Brain microvascular endothelial cell (primary cell): ENCODE measurements around the gene TMEM150B.
A peak's percentile ranks its signal among the peaks of the same experiment; 100 is the strongest.

Experiments
- DNase-seq: peaks from one replicate; pipeline ENCODE4 v3.0.0-alpha.2; 2020
- H3K27ac ChIP-seq: fragments of 250-450 bp; sonication (Bioruptor Pico); 2 replicates; pipeline ENCODE4 v1.5.1; 2020; ENCODE audit warnings: mild to moderate bottlenecking, moderate library complexity
- H3K27me3 ChIP-seq: fragments of 250-450 bp; sonication (Bioruptor Pico); replicated peaks from 2 replicates; pipeline ENCODE4 v1.5.1; 2020; ENCODE audit warnings: mild to moderate bottlenecking
- H3K36me3 ChIP-seq: fragments of 250-450 bp; sonication (Bioruptor Pico); replicated peaks from 2 replicates; pipeline ENCODE4 v1.5.1; 2020; ENCODE audit warnings: mild to moderate bottlenecking
- H3K4me3 ChIP-seq: 2 replicates; pipeline ENCODE4 v1.5.1; 2011; ENCODE audit warnings: low read depth, mild to moderate bottlenecking, control low read depth, low read length, moderate library complexity
- CTCF ChIP-seq: IDR thresholded peaks from 2 replicates; pipeline ENCODE4 v1.5.1; 2011; ENCODE audit warnings: low read depth, mild to moderate bottlenecking, moderate library complexity, low read length, control low read depth, inconsistent platforms; ENCODE audit errors: missing control alignments
- in situ Hi-C: cut with HindIII; loops from 2 replicates; pipeline ENCODE4 v1.10.0; 2017; ENCODE audit warnings: low sequenced_read_pairs, low pct_ligation_motif_present

The TMEM150B gene

GRCh38 chr19:55369653-55370304 lies 44.6 kb upstream of the TMEM150B start:
- in situ Hi-C loops = no loop called here
- peak; percentile 3 for TF ChIP-seq CTCF
- Histone ChIP-seq H3K36me3 (no peaks in the 10 kb centered on the region), H3K27ac (peak overlapping the region; percentile 68), H3K27me3 (no peaks in the 10 kb centered on the region), H3K4me3 (peak overlapping the region; percentile 83)
- peak; percentile 74 for DNase-seq

GRCh38 chr19:55368701-55369563 lies 43.8 kb upstream of the TMEM150B start:
- H3K4me3 ChIP-seq = peak overlapping the region; percentile 83
- H3K27me3 ChIP-seq = no peaks in the 10 kb centered on the region
- in situ Hi-C loops = no loop called here
- TF ChIP-seq CTCF = no peak
- peak; percentile 16 for DNase-seq
- H3K27ac ChIP-seq = no peak overlapping the region
- no peaks in the 10 kb centered on the region for H3K36me3 ChIP-seq

DNA sequence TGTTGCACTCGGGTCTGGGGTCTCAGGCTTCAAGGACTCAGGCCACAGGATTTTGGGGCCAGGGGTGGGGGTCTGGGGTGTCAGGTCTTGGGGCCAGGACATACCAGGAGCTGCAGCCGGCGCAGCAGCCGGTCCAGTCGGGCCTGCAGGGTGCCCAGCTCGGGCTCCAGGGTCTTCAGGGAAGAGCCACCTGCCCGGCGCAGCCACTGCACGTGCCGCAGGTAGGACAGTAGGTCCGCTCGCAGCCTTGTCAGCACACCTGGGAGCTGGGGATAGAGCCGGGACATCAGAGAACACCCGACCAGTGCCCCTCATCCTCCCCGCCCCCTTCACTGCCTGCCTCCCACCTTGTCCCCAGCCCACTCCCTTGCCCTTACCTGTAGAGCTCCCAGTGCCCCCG lies 43.0 kb upstream of the TMEM150B start:
- no peaks in the 10 kb centered on the region for H3K36me3 ChIP-seq
- H3K4me3 ChIP-seq = peak overlapping the region; percentile 83
- no peaks in the 10 kb centered on the region for H3K27me3 ChIP-seq
- DNase-seq = no peak
- in situ Hi-C loops = no loop called here
- TF ChIP-seq CTCF = no peak
- H3K27ac ChIP-seq = no peak overlapping the region

DNA sequence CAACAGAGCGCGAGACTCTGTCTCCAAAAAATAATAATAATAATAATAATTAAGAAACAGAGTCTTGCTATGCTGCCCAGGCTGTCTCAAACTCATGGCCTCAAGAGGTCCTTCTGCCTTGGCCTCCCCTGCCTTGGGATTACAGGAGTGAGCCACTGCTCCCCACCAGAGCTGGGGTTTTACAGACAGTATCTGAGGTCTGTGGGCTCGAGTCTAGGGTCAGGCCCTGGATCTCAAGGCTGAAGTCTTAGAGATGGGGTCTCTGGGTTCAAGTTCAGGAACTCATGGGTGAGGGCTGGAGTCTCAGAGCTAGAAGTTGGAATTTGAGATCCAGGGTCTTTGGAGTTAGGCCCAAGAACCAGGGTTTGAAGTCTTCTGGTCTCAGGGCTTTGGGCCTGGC lies 41.6 kb upstream of the TMEM150B start:
- Histone ChIP-seq H3K4me3 (no peak overlapping the region), H3K27me3 (no peaks in the 10 kb centered on the region), H3K36me3 (no peaks in the 10 kb centered on the region), H3K27ac (no peak overlapping the region)
- in situ Hi-C loops = no loop called here
- no peak for DNase-seq
- TF ChIP-seq CTCF = no peak

DNA sequence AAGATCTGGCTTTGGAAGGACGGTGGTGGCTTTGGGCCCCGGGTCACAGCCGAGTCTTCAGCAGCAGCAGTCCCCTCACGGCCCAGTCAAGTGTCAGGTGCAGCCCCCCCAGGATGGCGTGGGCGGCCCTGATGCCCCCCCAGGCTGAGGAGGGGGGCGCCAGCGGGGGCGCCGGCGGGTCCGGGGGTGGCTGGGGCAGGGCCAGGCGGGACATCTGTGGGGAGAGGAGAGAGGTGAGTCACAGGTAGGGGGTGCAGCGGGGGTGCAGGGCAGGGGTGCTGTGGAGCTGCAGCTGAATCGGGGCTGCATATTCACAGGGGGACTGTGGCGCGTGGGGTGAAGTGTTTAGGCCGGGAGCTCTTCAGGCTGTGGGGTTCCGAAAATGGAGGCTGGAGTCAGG lies 40.8 kb upstream of the TMEM150B start:
- Histone ChIP-seq H3K36me3 (no peaks in the 10 kb centered on the region), H3K27me3 (no peaks in the 10 kb centered on the region), H3K4me3 (no peak overlapping the region), H3K27ac (no peak overlapping the region)
- DNase-seq = no peak
- in situ Hi-C loops = no loop called here
- no peak for TF ChIP-seq CTCF
